ENCODE data around the gene ACRBP. TPM values are rescaled to one million over a fixed set of nuclear protein-coding genes. Genes with fewer than 3 reads are reported as not detected.

Gene ACRBP
- total and polyA plus RNA-seq, 2 donors (not counting 3 experiments of a cell fraction or from before 2014, with no cell fraction given): 1.3 to 5.7 TPM

DNA sequence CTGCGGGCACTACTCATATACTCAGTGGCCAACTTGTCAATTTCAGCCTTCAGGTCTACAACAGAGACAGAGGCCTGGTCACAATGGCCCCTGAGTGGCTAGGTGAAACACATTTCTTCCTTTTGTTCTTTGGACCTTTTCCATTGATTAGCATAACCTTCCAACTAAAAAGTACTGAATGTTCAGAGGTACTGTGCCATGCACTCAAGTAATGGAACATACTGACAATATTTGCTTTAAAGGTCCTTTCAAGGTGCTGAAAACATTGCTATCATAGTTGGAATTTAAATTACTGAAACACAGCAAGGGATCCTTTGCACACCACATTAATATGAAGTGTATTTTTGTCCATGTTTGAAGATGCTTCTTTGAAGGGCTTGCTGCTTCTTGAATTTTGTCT lies 6.1 kb upstream of the ACRBP start:
- intact Hi-C loops (cut with micrococcal nuclease) (no loop called here), dilution Hi-C loops (cut with MboI; ENCODE audit: extremely low pct_ligation_motif_present, low sequenced_read_pairs) (no loop called here)
- no peak overlapping the region for H3K4me2 ChIP-seq (ENCODE audit: insufficient read depth, low read length)
- no peaks in the 10 kb centered on the region for H3K9me1 ChIP-seq (replicated peaks; ENCODE audit: control insufficient read depth, extremely low read depth, insufficient read depth, low read length)
- peaks cover 10 to 19% of the 10 kb centered on the region in 2 experiments for H3K36me3 ChIP-seq (ENCODE audit: control insufficient read depth in 2 of 2, extremely low read depth in 1 of 2, insufficient read depth in 2 of 2, low read length in 2 of 2)
- H3K27me3 ChIP-seq (ENCODE audit: control insufficient read depth in 2 of 2, insufficient read depth in 2 of 2, low read length in 2 of 2): no peaks in the 10 kb centered on the region
- H3K9me3 ChIP-seq (replicated peaks; ENCODE audit: control insufficient read depth, insufficient read depth, low read length): no peaks in the 10 kb centered on the region
- POLR2A ChIA-PET: no interaction called here
- no peak overlapping the region for H3K27ac ChIP-seq (ENCODE audit: insufficient read depth, low read depth, low read length)
- FAIRE-seq: no peak
- H3K4me1 ChIP-seq (ENCODE audit: control insufficient read depth, extremely low read depth, insufficient read depth, low read length): no peaks in the 10 kb centered on the region
- peaks cover 3% of the 10 kb centered on the region for H4K20me1 ChIP-seq (replicated peaks; ENCODE audit: control insufficient read depth, extremely low read depth, insufficient read depth, low read length)
- CTCF ChIA-PET: interaction anchor here (0.8 kb wide), 1 partner anchor 33 kb away, joined by 5 read pairs; no protein-coding TSS in a partner anchor
- no peak overlapping the region for H3K9ac ChIP-seq (replicated peaks; ENCODE audit: extremely low read depth, insufficient read depth, low read length)
- H3K79me2 ChIP-seq (ENCODE audit: control insufficient read depth, insufficient read depth, low read length): no peaks in the 10 kb centered on the region
- no peak for TF ChIP-seq FOS (IDR thresholded peaks at IDR 0.05; ENCODE audit: borderline replicate concordance, insufficient read depth, low read length)
- TF ChIP-seq POLR2A (IDR thresholded peaks at IDR 0.05; ENCODE audit: low read depth, low read length): no peak
- no peak for TF ChIP-seq GATA2 (IDR thresholded peaks at IDR 0.05; ENCODE audit: insufficient read depth, insufficient read length, low read depth, low read length)
- TF ChIP-seq, protein P1, sequence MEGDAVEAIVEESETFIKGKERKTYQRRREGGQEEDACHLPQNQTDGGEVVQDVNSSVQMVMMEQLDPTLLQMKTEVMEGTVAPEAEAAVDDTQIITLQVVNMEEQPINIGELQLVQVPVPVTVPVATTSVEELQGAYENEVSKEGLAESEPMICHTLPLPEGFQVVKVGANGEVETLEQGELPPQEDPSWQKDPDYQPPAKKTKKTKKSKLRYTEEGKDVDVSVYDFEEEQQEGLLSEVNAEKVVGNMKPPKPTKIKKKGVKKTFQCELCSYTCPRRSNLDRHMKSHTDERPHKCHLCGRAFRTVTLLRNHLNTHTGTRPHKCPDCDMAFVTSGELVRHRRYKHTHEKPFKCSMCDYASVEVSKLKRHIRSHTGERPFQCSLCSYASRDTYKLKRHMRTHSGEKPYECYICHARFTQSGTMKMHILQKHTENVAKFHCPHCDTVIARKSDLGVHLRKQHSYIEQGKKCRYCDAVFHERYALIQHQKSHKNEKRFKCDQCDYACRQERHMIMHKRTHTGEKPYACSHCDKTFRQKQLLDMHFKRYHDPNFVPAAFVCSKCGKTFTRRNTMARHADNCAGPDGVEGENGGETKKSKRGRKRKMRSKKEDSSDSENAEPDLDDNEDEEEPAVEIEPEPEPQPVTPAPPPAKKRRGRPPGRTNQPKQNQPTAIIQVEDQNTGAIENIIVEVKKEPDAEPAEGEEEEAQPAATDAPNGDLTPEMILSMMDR (IDR thresholded peaks at IDR 0.05; ENCODE audit: extremely low read depth in 1 of 2, insufficient read depth in 1 of 2, low read depth in 1 of 2, low read length in 2 of 2): no peak
- no peak for TF ChIP-seq EZH2 (IDR thresholded peaks at IDR 0.05; ENCODE audit: borderline replicate concordance, low read depth, low read length, severe bottlenecking)
- TF ChIP-seq MYC (IDR thresholded peaks at IDR 0.05; ENCODE audit: low read depth, low read length): no peak
- no peak for TF ChIP-seq POLR2AphosphoS5 (IDR thresholded peaks at IDR 0.05; ENCODE audit: insufficient read depth, low read depth, low read length)
- no peak for TF ChIP-seq JUN (IDR thresholded peaks at IDR 0.05; ENCODE audit: borderline replicate concordance, insufficient read depth, insufficient read length, low read depth)
- TF ChIP-seq, protein P2, sequence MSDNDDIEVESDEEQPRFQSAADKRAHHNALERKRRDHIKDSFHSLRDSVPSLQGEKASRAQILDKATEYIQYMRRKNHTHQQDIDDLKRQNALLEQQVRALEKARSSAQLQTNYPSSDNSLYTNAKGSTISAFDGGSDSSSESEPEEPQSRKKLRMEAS (IDR thresholded peaks at IDR 0.05; ENCODE audit: insufficient read depth, insufficient read length): no peak
- no peak for DNase-seq (ENCODE audit: low read depth, low spot score)
- BruUV-seq (replicated peaks): no TSS peak
- H2AFZ ChIP-seq (ENCODE audit: low read depth, low read length): no peak overlapping the region
- H3K4me3 ChIP-seq (replicated peaks in 1 of 3; ENCODE audit: insufficient read depth in 1 of 3, low read depth in 1 of 3, low read length in 3 of 3): no peak overlapping the region
